Posterior vena cava (tissue), 2 donors: ENCODE data around the gene PRIMPOL. TPM values are rescaled to one million over a fixed set of nuclear protein-coding genes. Genes with fewer than 3 reads are reported as not detected.
"Not testable (repeated sequence)": the region's sequence is repeated elsewhere in the genome, so short reads cannot be mapped to it uniquely, and the experiment has no call there.

Experiments
- DNase-seq: peaks from one replicate; pipeline ENCODE4 v3.0.0-alpha.2; 2020; ENCODE audit warnings: low spot score
- intact Hi-C, 2 donors: fragments of 100-400 bp; cut with DNase I; formaldehyde crosslinking; loops; one replicate each; pipeline versions ENCODE4 v1.14.1 to v1.14.2; 2022 to 2023
- total RNA-seq, 2 donors: library from RNA; stranded (reverse); fragmentation: NEBNext Ultra II Directional; extraction: Animal tissue kit (Norgen Biotek cat#: 25700); gene quantifications; one replicate each; pipeline ENCODE4 v1.2.1, GENCODE V29; 2021
- donor health status: DM: yes; HTN: yes; CAD: no.
- donor health status: DM: yes; HTN: yes; CAD: no.

The PRIMPOL gene
- total RNA-seq, 2 donors from 2014 or later, result 18.1 to 18.8 TPM

- DNase-seq, result no peak
- intact Hi-C loops, result no loop called here
These were observed 16.7 kb upstream of the PRIMPOL start for GRCh38 chr4:184632842-184633241.

- intact Hi-C loops, result no loop called here
- no peak for DNase-seq
These were observed 14.2 kb upstream of the PRIMPOL start for GRCh38 chr4:184635381-184635780.

GRCh38 chr4:184636144-184636543 lies 13.4 kb upstream of the PRIMPOL start:
- intact Hi-C loops, result no loop called here

GRCh38 chr4:184636897-184637296 lies 12.6 kb upstream of the PRIMPOL start:
- intact Hi-C loops, result no loop called here
- DNase-seq, result no peak

More at GRCh38 chr4:184636144-184636543, 13.4 kb upstream of the PRIMPOL start:
- DNase-seq, result no peak

GRCh38 chr4:184641022-184641421 lies 8.5 kb upstream of the PRIMPOL start:
- intact Hi-C loops, result loop anchor here in 1 of 2 donors (10.0 kb wide), 1 partner anchor 184 kb away; the partner anchor contains the start of gene ACSL1
- DNase-seq, result no peak

GRCh38 chr4:184641451-184641850 lies 8.1 kb upstream of the PRIMPOL start:
- intact Hi-C loops, result loop anchor here in 1 of 2 donors (10.0 kb wide), 1 partner anchor 183 kb away; the partner anchor contains the start of gene ACSL1

GRCh38 chr4:184643731-184644130 lies 5.8 kb upstream of the PRIMPOL start:
- no peak for DNase-seq
- intact Hi-C loops, result loop anchor here in 1 of 2 donors (10.0 kb wide), 1 partner anchor 181 kb away; the partner anchor contains the start of gene ACSL1

More at GRCh38 chr4:184641451-184641850, 8.1 kb upstream of the PRIMPOL start:
- no peak for DNase-seq

- intact Hi-C loops, result loop anchor here in 1 of 2 donors (10.0 kb wide), 1 partner anchor 180 kb away; the partner anchor contains the start of gene ACSL1
- DNase-seq, result no peak
These were observed 4.8 kb upstream of the PRIMPOL start for GRCh38 chr4:184644553-184645307.

- no peak for DNase-seq
- intact Hi-C loops, result loop anchor here in 1 of 2 donors (10.0 kb wide), 1 partner anchor 179 kb away; the partner anchor contains the start of gene ACSL1
These were observed 3.5 kb upstream of the PRIMPOL start for GRCh38 chr4:184645904-184646610.

GRCh38 chr4:184647266-184648053 lies 2.1 kb upstream of the PRIMPOL start:
- DNase-seq, result no peak
- intact Hi-C loops, result loop anchor here in 1 of 2 donors (10.0 kb wide), 1 partner anchor 177 kb away; the partner anchor contains the start of gene ACSL1

GRCh38 chr4:184648054-184648312 lies 1.6 kb upstream of the PRIMPOL start:
- intact Hi-C loops, result loop anchor here in 1 of 2 donors (10.0 kb wide), 1 partner anchor 177 kb away; the partner anchor contains the start of gene ACSL1
- no peak for DNase-seq

GRCh38 chr4:184648313-184649025 lies 1.1 kb upstream of the PRIMPOL start:
- intact Hi-C loops, result loop anchor here in 1 of 2 donors (10.0 kb wide), 1 partner anchor 176 kb away; the partner anchor contains the start of gene ACSL1
- DNase-seq, result peak; percentile 92

- no peak for DNase-seq
- intact Hi-C loops, result loop anchor here in 1 of 2 donors (10.0 kb wide), 1 partner anchor 175 kb away; the partner anchor contains the start of gene ACSL1
These were observed 675 bp downstream of the PRIMPOL start for GRCh38 chr4:184649971-184650855.

GRCh38 chr4:184651899-184652298 lies 2.4 kb downstream of the PRIMPOL start:
- intact Hi-C loops, result no loop called here
- no peak for DNase-seq

- intact Hi-C loops, DNase-seq: not testable (repeated sequence)
These were observed 3.1 kb downstream of the PRIMPOL start for GRCh38 chr4:184652681-184653080.

- no peak for DNase-seq
- intact Hi-C loops, result no loop called here
These were observed 4.1 kb downstream of the PRIMPOL start for GRCh38 chr4:184653650-184654049.
